ENCODE data around the gene OR6M1.

OR6M1 gene

DNA sequence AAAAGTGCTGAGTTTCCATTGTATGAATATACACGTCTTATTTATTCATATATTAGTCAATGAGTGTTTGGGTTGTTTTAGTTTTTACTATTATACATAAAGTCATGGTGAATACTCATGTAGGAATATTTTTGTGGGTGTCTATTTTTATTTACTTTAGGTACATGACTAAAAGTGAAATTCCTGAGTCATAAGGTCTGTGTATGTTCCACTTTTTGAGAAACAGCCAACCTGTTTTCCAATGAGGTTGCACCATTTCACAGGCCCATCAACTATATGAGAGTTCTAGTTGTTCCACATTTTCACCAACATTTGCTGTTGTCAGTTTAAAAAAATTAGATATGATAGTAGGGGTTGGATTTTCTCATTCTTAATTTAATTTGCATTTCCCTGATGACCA lies 45.3 kb downstream of the OR6M1 start:
- TF ChIP-seq PKNOX1 (IDR thresholded peaks at IDR 0.05) (no peak), HDGF (IDR thresholded peaks at IDR 0.05; ENCODE audit: borderline replicate concordance) (no peak), LEF1 (IDR thresholded peaks at IDR 0.05; ENCODE audit: borderline replicate concordance) (no peak), ZNF384 (IDR thresholded peaks at IDR 0.05) (no peak), BHLHE40 (IDR thresholded peaks at IDR 0.05; ENCODE audit: borderline replicate concordance) (no peak), SUZ12 (IDR thresholded peaks at IDR 0.05) (no peak), FOXK2 (IDR thresholded peaks at IDR 0.05) (no peak), FOXM1 (IDR thresholded peaks at IDR 0.05; ENCODE audit: borderline replicate concordance) (no peak), FOXA1 (IDR thresholded peaks at IDR 0.05) (no peak), CTBP1 (IDR thresholded peaks at IDR 0.05; ENCODE audit: borderline replicate concordance) (no peak), ELF4 (IDR thresholded peaks at IDR 0.05) (no peak), TARDBP (IDR thresholded peaks at IDR 0.05) (no peak)

DNA sequence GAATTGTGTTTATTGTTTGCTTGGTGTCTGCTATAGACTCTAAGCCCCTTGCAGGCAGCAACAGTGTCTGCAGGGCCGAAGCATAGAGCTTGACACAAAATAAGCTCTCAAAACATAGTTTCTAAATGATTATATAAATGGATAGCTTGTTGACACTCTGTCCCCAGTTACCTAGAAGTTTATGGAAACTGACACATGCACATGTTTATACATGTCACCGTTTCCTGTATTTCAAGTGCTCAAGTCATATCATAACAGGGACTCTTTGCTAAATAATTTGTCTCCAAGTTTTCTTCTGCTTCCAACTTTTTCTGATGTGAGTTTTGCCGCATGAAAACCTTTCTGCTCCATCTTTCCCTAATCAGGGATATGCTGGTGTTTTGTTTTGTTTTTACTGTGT lies 48.2 kb downstream of the OR6M1 start:
- no peak for DNase-seq (ENCODE audit: extremely low spot score)
- TF ChIP-seq SP1 (IDR thresholded peaks at IDR 0.05) (no peak), FOXK2 (IDR thresholded peaks at IDR 0.05) (no peak), HDGF (IDR thresholded peaks at IDR 0.05; ENCODE audit: borderline replicate concordance) (no peak), CTBP1 (IDR thresholded peaks at IDR 0.05; ENCODE audit: borderline replicate concordance) (no peak), TARDBP (IDR thresholded peaks at IDR 0.05) (no peak), BHLHE40 (IDR thresholded peaks at IDR 0.05; ENCODE audit: borderline replicate concordance) (no peak), PKNOX1 (IDR thresholded peaks at IDR 0.05) (no peak), FOXA1 (IDR thresholded peaks at IDR 0.05) (no peak), ZNF384 (IDR thresholded peaks at IDR 0.05) (no peak), NFRKB (IDR thresholded peaks at IDR 0.05) (no peak), ELF4 (IDR thresholded peaks at IDR 0.05) (no peak), ARNT (IDR thresholded peaks at IDR 0.05) (no peak)
- CTCF ChIA-PET, result no interaction called here
- POLR2A ChIA-PET, result no interaction called here

More for the DNA sequence above, 45.3 kb downstream of the OR6M1 start:
- POLR2A ChIA-PET, result no interaction called here
- DNase-seq (ENCODE audit: extremely low spot score), result no peak
- CTCF ChIA-PET, result no interaction called here

- POLR2A ChIA-PET, result interaction anchor here (1.1 kb wide), 1 partner anchor 9 kb away, joined by 3 read pairs; no protein-coding TSS in a partner anchor
- no peak for DNase-seq (ENCODE audit: extremely low spot score)
- CTCF ChIA-PET, result interaction anchor here (0.5 kb wide), 1 partner anchor 454 kb away, joined by 3 read pairs; no protein-coding TSS in a partner anchor
- TF ChIP-seq FOXA1 (IDR thresholded peaks at IDR 0.05) (no peak), FOXM1 (IDR thresholded peaks at IDR 0.05; ENCODE audit: borderline replicate concordance) (no peak), PKNOX1 (IDR thresholded peaks at IDR 0.05) (no peak), ARNT (IDR thresholded peaks at IDR 0.05) (no peak), L3MBTL2 (conservative IDR thresholded peaks at IDR 0.05) (no peak), SUZ12 (IDR thresholded peaks at IDR 0.05) (no peak), ZNF384 (IDR thresholded peaks at IDR 0.05) (no peak), HDGF (IDR thresholded peaks at IDR 0.05; ENCODE audit: borderline replicate concordance) (no peak), ELF4 (IDR thresholded peaks at IDR 0.05) (no peak), CTBP1 (IDR thresholded peaks at IDR 0.05; ENCODE audit: borderline replicate concordance) (no peak), NFRKB (IDR thresholded peaks at IDR 0.05) (no peak), LEF1 (IDR thresholded peaks at IDR 0.05; ENCODE audit: borderline replicate concordance) (no peak), TARDBP (IDR thresholded peaks at IDR 0.05) (no peak)
Measured at GRCh38 chr11:123755813-123756212, 50.3 kb downstream of the OR6M1 start.

Data from HEK293T (cell line).